ENCODE data around the gene FYB1.
"Not testable (repeated sequence)": the region's sequence is repeated elsewhere in the genome, so short reads cannot be mapped to it uniquely, and the experiment has no call there.

Gene FYB1

GRCh38 chr5:39225405-39226099, 6.2 kb upstream of the FYB1 start:
- no peak for DNase-seq

- no peak for DNase-seq
Measured at GRCh38 chr5:39224196-39224761, 4.9 kb upstream of the FYB1 start.

GRCh38 chr5:39223565-39224156, 4.3 kb upstream of the FYB1 start:
- no peak for DNase-seq

- DNase-seq = not testable (repeated sequence)
Measured at GRCh38 chr5:39221671-39222070, 2.3 kb upstream of the FYB1 start.

GRCh38 chr5:39220280-39221030, 1.1 kb upstream of the FYB1 start:
- no peak for DNase-seq

- no peak for DNase-seq
Measured at GRCh38 chr5:39218482-39219402, 621 bp downstream of the FYB1 start.

GRCh38 chr5:39217365-39218281, 1.7 kb downstream of the FYB1 start:
- peak; percentile 25 for DNase-seq

- DNase-seq = no peak
Measured at GRCh38 chr5:39216631-39217030, 2.7 kb downstream of the FYB1 start.

GRCh38 chr5:39215857-39216256, 3.5 kb downstream of the FYB1 start:
- DNase-seq = no peak

GRCh38 chr5:39214912-39215709, 4.3 kb downstream of the FYB1 start:
- no peak for DNase-seq

- no peak for DNase-seq
Measured at GRCh38 chr5:39213447-39214207, 5.7 kb downstream of the FYB1 start.

GRCh38 chr5:39211773-39212172, 7.6 kb downstream of the FYB1 start:
- no peak for DNase-seq

GRCh38 chr5:39209924-39210323, 9.4 kb downstream of the FYB1 start:
- no peak for DNase-seq

- no peak for DNase-seq
Measured at GRCh38 chr5:39208471-39208870, 10.9 kb downstream of the FYB1 start.

GRCh38 chr5:39207345-39208045, 11.9 kb downstream of the FYB1 start:
- no peak for DNase-seq

- DNase-seq = no peak
Measured at GRCh38 chr5:39206630-39207321, 12.6 kb downstream of the FYB1 start.

- no peak for DNase-seq
Measured at GRCh38 chr5:39205550-39205949, 13.8 kb downstream of the FYB1 start.

GRCh38 chr5:39203951-39204350, 15.4 kb downstream of the FYB1 start:
- no peak for DNase-seq

Measured in NCI-H1092 treated with DMSO at 0.1 percent for 48 hours (cell line).